Measurements from ENCODE around the gene TMEM79.

The TMEM79 gene

GRCh38 chr1:156262461-156263287 lies 21.5 kb upstream of the TMEM79 start:
- peak in 1 of 51 donors; percentile 22 for DNase-seq

- no peak for DNase-seq
Measured at GRCh38 chr1:156263288-156263655, 20.9 kb upstream of the TMEM79 start.

- DNase-seq: no peak
Measured at GRCh38 chr1:156266051-156266450, 18.1 kb upstream of the TMEM79 start.

- no peak for DNase-seq
Measured at GRCh38 chr1:156268336-156268735, 15.8 kb upstream of the TMEM79 start.

GRCh38 chr1:156270314-156270713 lies 13.8 kb upstream of the TMEM79 start:
- DNase-seq: no peak

GRCh38 chr1:156276532-156276931 lies 7.6 kb upstream of the TMEM79 start:
- DNase-seq: no peak

- DNase-seq: no peak
Measured at GRCh38 chr1:156276966-156277381, 7.2 kb upstream of the TMEM79 start.

- DNase-seq: no peak
Measured at GRCh38 chr1:156279837-156280236, 4.3 kb upstream of the TMEM79 start.

- peak in 1 of 51 donors; percentile 70 for DNase-seq
Measured at GRCh38 chr1:156281281-156281680, 2.8 kb upstream of the TMEM79 start.

GRCh38 chr1:156281693-156282478 lies 2.2 kb upstream of the TMEM79 start:
- DNase-seq: peak in 5 of 51 donors; percentile 15 to 47 (median 24)

GRCh38 chr1:156282479-156283222 lies 1.5 kb upstream of the TMEM79 start, which contains the start of gene SMG5:
Gene SMG5, minus strand, starts transcription at chr1:156282825. Its CDS starts 145 bp downstream, at chr1:156282680.
- peak; percentile 43 to 97 (median 90) for DNase-seq

GRCh38 chr1:156283521-156283920 lies 604 bp upstream of the TMEM79 start:
- DNase-seq: no peak

GRCh38 chr1:156284757-156285156 lies 632 bp downstream of the TMEM79 start:
- no peak for DNase-seq

- no peak for DNase-seq
Measured at GRCh38 chr1:156285437-156285836, 1.3 kb downstream of the TMEM79 start.

GRCh38 chr1:156286061-156286460 lies 1.9 kb downstream of the TMEM79 start:
- DNase-seq: no peak

- DNase-seq: no peak
Measured at GRCh38 chr1:156289857-156290256, 5.7 kb downstream of the TMEM79 start.

GRCh38 chr1:156291226-156292061 lies 7.3 kb downstream of the TMEM79 start:
- DNase-seq: peak; percentile 15 to 86 (median 68)

GRCh38 chr1:156293098-156293434 lies 8.9 kb downstream of the TMEM79 start:
- DNase-seq: no peak

GRCh38 chr1:156293895-156294294 lies 9.8 kb downstream of the TMEM79 start:
- DNase-seq: no peak

- peak in 45 of 51 donors; percentile 2 to 70 (median 36) for DNase-seq
Measured at GRCh38 chr1:156295391-156295947, 11.3 kb downstream of the TMEM79 start, which contains the start of gene GLMP. Gene GLMP, minus strand, starts transcription at chr1:156295679. Its CDS starts 34 bp downstream, at chr1:156295645.
